ENCODE data around the gene STARD7. TPM values are rescaled to one million over a fixed set of nuclear protein-coding genes. Genes with fewer than 3 reads are reported as not detected.
A peak's percentile ranks its signal among the peaks of the same experiment; 100 is the strongest.

Gene STARD7
- total and polyA plus RNA-seq, 7 donors: 39.6 to 88.5 (median 69.5) TPM

GRCh38 chr2:96249654-96250053, 41.0 kb upstream of the STARD7 start:
- Histone ChIP-seq H3K36me3 (peaks cover 11 to 31% (median 24%) of the 10 kb centered on the region in 4 donors), H3K27ac (peak overlapping the region in 1 of 4 donors; percentile 11), H3K27me3 (no peaks in the 10 kb centered on the region), H3K9me3 (no peaks in the 10 kb centered on the region), H3K4me3 (no peak overlapping the region), H3K4me1 (peaks cover 0 to 20% (median 8%) of the 10 kb centered on the region in 4 donors)
- WGBS, 2 donors: 91 to 93% methylated on average over 9 of the region's 9 CpGs
- DNase-seq: peak; percentile 70
- TF ChIP-seq EP300 (IDR thresholded peaks at IDR 0.05) (no peak), POLR2A (IDR thresholded peaks at IDR 0.05) (no peak)
- intact Hi-C loops (cut with DNase I): no loop called here

- Histone ChIP-seq H3K36me3 (peaks cover 5 to 20% (median 14%) of the 10 kb centered on the region in 4 donors), H3K27me3 (no peaks in the 10 kb centered on the region), H3K9me3 (no peaks in the 10 kb centered on the region), H3K4me3 (no peak overlapping the region), H3K4me1 (peaks cover 0 to 20% (median 8%) of the 10 kb centered on the region in 4 donors), H3K27ac (no peak overlapping the region)
- DNase-seq: peak; percentile 38
- WGBS, 2 donors: 93 to 95% methylated on average over 4 of the region's 4 CpGs
- intact Hi-C loops (cut with DNase I): no loop called here
- TF ChIP-seq POLR2A (IDR thresholded peaks at IDR 0.05): no peak
- no peak for TF ChIP-seq CTCF (IDR thresholded peaks at IDR 0.05)
- no peak for TF ChIP-seq POLR2AphosphoS5 (IDR thresholded peaks at IDR 0.05)
- TF ChIP-seq EP300 (IDR thresholded peaks at IDR 0.05): no peak
Observed at GRCh38 chr2:96248624-96249023, 40.0 kb upstream of the STARD7 start.

- Histone ChIP-seq H3K4me3 (no peak overlapping the region), H3K36me3 (peaks cover 0 to 13% (median 6%) of the 10 kb centered on the region in 4 donors), H3K4me1 (peaks cover 0 to 20% (median 8%) of the 10 kb centered on the region in 4 donors), H3K27me3 (no peaks in the 10 kb centered on the region), H3K27ac (no peak overlapping the region), H3K9me3 (no peaks in the 10 kb centered on the region)
- TF ChIP-seq CTCF (IDR thresholded peaks at IDR 0.05): no peak
- TF ChIP-seq EP300 (IDR thresholded peaks at IDR 0.05): no peak
- TF ChIP-seq POLR2A (IDR thresholded peaks at IDR 0.05): no peak
- TF ChIP-seq POLR2AphosphoS5 (IDR thresholded peaks at IDR 0.05): no peak
- intact Hi-C loops (cut with DNase I): no loop called here
- DNase-seq: peak; percentile 48
- WGBS, 2 donors: 87 to 88% methylated on average over 5 of the region's 5 CpGs
Observed at GRCh38 chr2:96247896-96248295, 39.3 kb upstream of the STARD7 start.

- H3K4me3 ChIP-seq: no peak overlapping the region
- TF ChIP-seq POLR2A (IDR thresholded peaks at IDR 0.05) (no peak), EP300 (IDR thresholded peaks at IDR 0.05) (no peak), POLR2AphosphoS5 (IDR thresholded peaks at IDR 0.05) (no peak), CTCF (IDR thresholded peaks at IDR 0.05) (no peak)
- H3K36me3 ChIP-seq: peaks cover 0 to 4% (median under 1%) of the 10 kb centered on the region in 4 donors
- DNase-seq: peak; percentile 55
- peaks cover 0 to 20% (median 7%) of the 10 kb centered on the region in 4 donors for H3K4me1 ChIP-seq
- H3K27me3 ChIP-seq: no peaks in the 10 kb centered on the region
- no peak overlapping the region for H3K27ac ChIP-seq
- WGBS, 2 donors: 85% methylated on average over 3 of the region's 3 CpGs
- intact Hi-C loops (cut with DNase I): no loop called here
- H3K9me3 ChIP-seq: no peaks in the 10 kb centered on the region
Observed at GRCh38 chr2:96247009-96247408, 38.4 kb upstream of the STARD7 start.

GRCh38 chr2:96245609-96246390, 37.2 kb upstream of the STARD7 start:
- intact Hi-C loops (cut with DNase I): no loop called here
- Histone ChIP-seq H3K4me1 (peaks cover 0 to 9% (median 3%) of the 10 kb centered on the region in 4 donors), H3K4me3 (no peak overlapping the region), H3K27ac (no peak overlapping the region), H3K27me3 (no peaks in the 10 kb centered on the region), H3K36me3 (peaks cover 0 to 3% (median 0%) of the 10 kb centered on the region in 4 donors), H3K9me3 (no peaks in the 10 kb centered on the region)
- TF ChIP-seq CTCF (IDR thresholded peaks at IDR 0.05): no peak
- TF ChIP-seq POLR2AphosphoS5 (IDR thresholded peaks at IDR 0.05): no peak
- TF ChIP-seq POLR2A (IDR thresholded peaks at IDR 0.05): no peak
- TF ChIP-seq EP300 (IDR thresholded peaks at IDR 0.05): no peak
- DNase-seq: peak; percentile 65
- 88 to 92% methylated on average over 8 of the region's 8 CpGs for WGBS, 2 donors

Data from sigmoid colon (tissue), 7 donors.